Ishikawa (cell line): ENCODE data around the gene SF3A1.

Experiments used
- CEBPB ChIP-seq: IDR thresholded peaks from 2 replicates; pipeline ENCODE4 v1.6.1; 2012
- CREB1 ChIP-seq: IDR thresholded peaks from 2 replicates; pipeline ENCODE4 v1.6.1; 2012; ENCODE audit warnings: low read depth
- EGR1 ChIP-seq: IDR thresholded peaks from 2 replicates; pipeline ENCODE4 v1.6.1; 2012
- EP300 ChIP-seq: IDR thresholded peaks from 2 replicates; pipeline ENCODE4 v1.6.1; 2012; ENCODE audit warnings: borderline replicate concordance
- FOXM1 ChIP-seq: IDR thresholded peaks from 2 replicates; pipeline ENCODE4 v1.6.1; 2012; ENCODE audit warnings: low read depth, borderline replicate concordance
- MAX ChIP-seq: IDR thresholded peaks from 2 replicates; pipeline ENCODE4 v1.6.1; 2012
- NFIC ChIP-seq: IDR thresholded peaks from 2 replicates; pipeline ENCODE4 v1.6.1; 2012
- RAD21 ChIP-seq: IDR thresholded peaks from 2 replicates; pipeline ENCODE4 v1.6.1; 2012; ENCODE audit warnings: low read depth
- REST ChIP-seq: IDR thresholded peaks from 2 replicates; pipeline ENCODE4 v1.6.1; 2012; ENCODE audit warnings: low read depth, mild to moderate bottlenecking
- TAF1 ChIP-seq: IDR thresholded peaks from 2 replicates; pipeline ENCODE4 v1.6.1; 2012; ENCODE audit warnings: low read depth, mild to moderate bottlenecking
- TCF12 ChIP-seq: IDR thresholded peaks from 2 replicates; pipeline ENCODE4 v1.6.1; 2012; ENCODE audit warnings: low read depth
- TEAD4 ChIP-seq: IDR thresholded peaks from 2 replicates; pipeline ENCODE4 v1.6.1; 2012
- USF1 ChIP-seq: IDR thresholded peaks from 2 replicates; pipeline ENCODE4 v1.6.1; 2012
- YY1 ChIP-seq: IDR thresholded peaks from 2 replicates; pipeline ENCODE4 v1.6.1; 2012; ENCODE audit warnings: low read depth
- ZBTB7A ChIP-seq: IDR thresholded peaks from 2 replicates; pipeline ENCODE4 v1.6.1; 2012; ENCODE audit warnings: low read depth

Gene SF3A1

GRCh38 chr22:30285846-30286200 lies 70.9 kb downstream of the SF3A1 start:
- no peak for TF ChIP-seq REST
- no peak for TF ChIP-seq TCF12
- TF ChIP-seq TEAD4 = no peak
- TF ChIP-seq FOXM1 = no peak
- no peak for TF ChIP-seq NFIC
- TF ChIP-seq EGR1 = no peak
- TF ChIP-seq EP300 = no peak

- TF ChIP-seq MAX (no peak), RAD21 (no peak), REST (no peak), FOXM1 (no peak), YY1 (no peak), TCF12 (no peak), CREB1 (no peak), TEAD4 (no peak), CEBPB (no peak), USF1 (no peak)
Observed at GRCh38 chr22:30285176-30285845, 71.4 kb downstream of the SF3A1 start.

- TF ChIP-seq MAX (no peak), NFIC (no peak), EP300 (no peak), YY1 (no peak), FOXM1 (no peak), REST (no peak), CEBPB (no peak), RAD21 (no peak), TAF1 (no peak), EGR1 (no peak), TEAD4 (no peak), CREB1 (no peak), ZBTB7A (no peak), USF1 (no peak)
Observed at GRCh38 chr22:30284666-30285065, 72.0 kb downstream of the SF3A1 start.

GRCh38 chr22:30284172-30284571 lies 72.5 kb downstream of the SF3A1 start:
- TF ChIP-seq CREB1 = no peak
- no peak for TF ChIP-seq MAX
- TF ChIP-seq TEAD4 = no peak
- no peak for TF ChIP-seq ZBTB7A

- TF ChIP-seq NFIC = no peak
- TF ChIP-seq CEBPB = no peak
- no peak for TF ChIP-seq TCF12
- TF ChIP-seq TAF1 = no peak
- TF ChIP-seq REST = no peak
- TF ChIP-seq TEAD4 = no peak
- no peak for TF ChIP-seq USF1
- TF ChIP-seq ZBTB7A = no peak
- no peak for TF ChIP-seq EP300
- no peak for TF ChIP-seq MAX
- TF ChIP-seq YY1 = no peak
- TF ChIP-seq RAD21 = no peak
- no peak for TF ChIP-seq EGR1
- no peak for TF ChIP-seq FOXM1
Observed at GRCh38 chr22:30283342-30283741, 73.4 kb downstream of the SF3A1 start.
